Brain microvascular endothelial cell (primary cell): ENCODE data around the gene SUPT3H.

ENCODE experiments used
- DNase-seq: peaks from one replicate; pipeline ENCODE4 v3.0.0-alpha.2; 2020
- H3K27ac ChIP-seq: fragments of 250-450 bp; sonication (Bioruptor Pico); 2 replicates; pipeline ENCODE4 v1.5.1; 2020; ENCODE audit warnings: mild to moderate bottlenecking, moderate library complexity
- H3K27me3 ChIP-seq: fragments of 250-450 bp; sonication (Bioruptor Pico); replicated peaks from 2 replicates; pipeline ENCODE4 v1.5.1; 2020; ENCODE audit warnings: mild to moderate bottlenecking
- H3K36me3 ChIP-seq: fragments of 250-450 bp; sonication (Bioruptor Pico); replicated peaks from 2 replicates; pipeline ENCODE4 v1.5.1; 2020; ENCODE audit warnings: mild to moderate bottlenecking
- H3K4me3 ChIP-seq: 2 replicates; pipeline ENCODE4 v1.5.1; 2011; ENCODE audit warnings: low read depth, mild to moderate bottlenecking, control low read depth, low read length, moderate library complexity
- CTCF ChIP-seq: IDR thresholded peaks from 2 replicates; pipeline ENCODE4 v1.5.1; 2011; ENCODE audit warnings: low read depth, mild to moderate bottlenecking, moderate library complexity, low read length, control low read depth, inconsistent platforms; ENCODE audit errors: missing control alignments
- in situ Hi-C: cut with HindIII; loops from 2 replicates; pipeline ENCODE4 v1.10.0; 2017; ENCODE audit warnings: low sequenced_read_pairs, low pct_ligation_motif_present

Gene SUPT3H

GRCh38 chr6:45422503-45423110, 44.9 kb upstream of the SUPT3H start:
- TF ChIP-seq CTCF = no peak
- peak overlapping the region; percentile 74 for H3K27ac ChIP-seq
- H3K36me3 ChIP-seq = no peaks in the 10 kb centered on the region
- in situ Hi-C loops = no loop called here
- no peaks in the 10 kb centered on the region for H3K27me3 ChIP-seq
- DNase-seq = peak; percentile 55
- H3K4me3 ChIP-seq = peak overlapping the region; percentile 98

- Histone ChIP-seq H3K36me3 (no peaks in the 10 kb centered on the region), H3K27me3 (no peaks in the 10 kb centered on the region), H3K27ac (peak overlapping the region; percentile 74), H3K4me3 (peak overlapping the region; percentile 98)
- peak; percentile 54 for DNase-seq
- in situ Hi-C loops = no loop called here
- peak; percentile 42 for TF ChIP-seq CTCF
Observed at GRCh38 chr6:45421709-45422502, 44.2 kb upstream of the SUPT3H start.

- Histone ChIP-seq H3K27me3 (no peaks in the 10 kb centered on the region), H3K4me3 (peak overlapping the region; percentile 98), H3K27ac (peak overlapping the region; percentile 74), H3K36me3 (no peaks in the 10 kb centered on the region)
- DNase-seq = no peak
- TF ChIP-seq CTCF = no peak
- in situ Hi-C loops = no loop called here
Observed at GRCh38 chr6:45420909-45421708, 43.4 kb upstream of the SUPT3H start.

- Histone ChIP-seq H3K4me3 (peak overlapping the region; percentile 98), H3K27ac (peak overlapping the region; percentile 74), H3K36me3 (no peaks in the 10 kb centered on the region), H3K27me3 (no peaks in the 10 kb centered on the region)
- TF ChIP-seq CTCF = no peak
- DNase-seq = peak; percentile 53
- in situ Hi-C loops = no loop called here
Observed at GRCh38 chr6:45420083-45420908, 42.6 kb upstream of the SUPT3H start.

GRCh38 chr6:45419571-45420082, 41.9 kb upstream of the SUPT3H start:
- in situ Hi-C loops = no loop called here
- peak; percentile 24 for DNase-seq
- H3K27ac ChIP-seq = no peak overlapping the region

More at GRCh38 chr6:45419571-45420082, 41.9 kb upstream of the SUPT3H start:
- H3K4me3 ChIP-seq = peak overlapping the region; percentile 98
- no peaks in the 10 kb centered on the region for H3K36me3 ChIP-seq
- TF ChIP-seq CTCF = peak; percentile 43
- no peaks in the 10 kb centered on the region for H3K27me3 ChIP-seq
